ENCODE data around the gene P4HA1.
"Not testable (repeated sequence)": the region's sequence is repeated elsewhere in the genome, so short reads cannot be mapped to it uniquely, and the experiment has no call there.

P4HA1 gene

GRCh38 chr10:73042130-73042529 lies 54.5 kb downstream of the P4HA1 start:
- no peak for DNase-seq (ENCODE audit: low read depth)

GRCh38 chr10:73039635-73040034 lies 57.0 kb downstream of the P4HA1 start:
- DNase-seq (ENCODE audit: low read depth), result no peak

DNA sequence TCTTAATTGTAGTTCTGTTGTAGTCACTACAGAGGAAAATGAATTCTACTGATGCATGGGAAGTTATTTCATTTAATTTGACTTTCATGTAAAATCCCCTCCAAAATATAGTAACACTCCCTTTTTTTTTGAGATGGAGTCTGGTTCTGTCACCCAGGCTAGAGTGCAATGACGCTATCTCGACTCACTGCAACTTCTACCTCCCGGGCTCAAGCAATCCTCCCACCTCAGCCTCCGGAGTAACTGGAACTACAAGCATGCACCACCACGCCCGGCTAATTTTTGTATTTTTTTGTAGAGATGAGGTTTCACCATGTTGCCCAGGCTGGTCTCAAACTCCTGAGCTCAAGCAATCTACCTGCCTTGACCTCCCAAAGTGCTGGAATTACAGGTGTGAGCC lies 60.4 kb downstream of the P4HA1 start:
- DNase-seq (ENCODE audit: low read depth), result not testable (repeated sequence)

DNA sequence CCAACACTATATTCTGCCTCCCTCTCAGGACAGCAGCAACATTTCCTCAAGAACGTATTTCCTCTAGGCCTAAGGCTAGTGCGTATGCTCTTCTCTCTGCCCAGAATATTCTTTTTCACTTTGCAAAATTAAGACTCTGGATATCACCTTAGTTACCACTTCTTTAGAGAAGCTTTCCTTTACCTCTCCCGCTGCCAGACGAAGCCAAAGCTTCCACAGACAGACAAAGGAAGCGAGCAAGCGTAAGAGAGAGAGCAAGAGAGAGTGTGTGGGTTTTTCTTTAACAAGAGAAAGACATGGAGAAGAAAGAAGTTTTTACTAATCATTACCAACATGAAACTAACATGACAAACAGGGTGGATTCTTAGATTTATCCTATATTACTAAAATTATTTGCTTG lies 64.1 kb downstream of the P4HA1 start:
- DNase-seq (ENCODE audit: low read depth), result no peak

- DNase-seq (ENCODE audit: low read depth), result not testable (repeated sequence)
Measured at GRCh38 chr10:73026623-73027022, 70.0 kb downstream of the P4HA1 start.

DNA sequence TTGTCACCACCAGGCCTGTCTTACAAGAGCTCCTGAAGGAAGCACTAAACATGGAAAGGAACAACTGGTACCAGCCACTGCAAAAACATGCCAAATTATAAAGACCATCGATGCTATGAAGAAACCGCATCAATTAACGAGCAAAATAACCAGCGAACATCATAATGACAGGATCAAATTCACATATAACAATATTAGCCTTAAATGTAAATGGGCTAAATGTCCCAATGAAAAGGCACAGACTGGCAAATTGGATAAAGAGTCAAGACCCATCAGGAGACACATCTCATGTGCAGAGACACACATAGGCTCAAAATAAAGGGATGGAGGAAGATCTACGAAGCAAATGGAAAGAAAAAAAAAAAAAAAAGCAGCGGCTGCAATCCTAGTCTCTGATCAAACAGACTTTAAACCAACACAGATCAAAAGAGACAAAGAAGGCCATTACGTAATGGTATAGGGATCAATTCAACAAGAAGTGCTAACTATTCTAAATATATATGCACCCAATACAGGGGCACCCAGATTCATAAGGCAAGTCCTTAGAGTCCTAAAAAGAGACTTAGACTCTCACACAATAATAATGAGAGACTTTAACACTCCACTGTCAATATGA lies 73.1 kb downstream of the P4HA1 start:
- not testable (repeated sequence) for DNase-seq (ENCODE audit: low read depth)

DNA sequence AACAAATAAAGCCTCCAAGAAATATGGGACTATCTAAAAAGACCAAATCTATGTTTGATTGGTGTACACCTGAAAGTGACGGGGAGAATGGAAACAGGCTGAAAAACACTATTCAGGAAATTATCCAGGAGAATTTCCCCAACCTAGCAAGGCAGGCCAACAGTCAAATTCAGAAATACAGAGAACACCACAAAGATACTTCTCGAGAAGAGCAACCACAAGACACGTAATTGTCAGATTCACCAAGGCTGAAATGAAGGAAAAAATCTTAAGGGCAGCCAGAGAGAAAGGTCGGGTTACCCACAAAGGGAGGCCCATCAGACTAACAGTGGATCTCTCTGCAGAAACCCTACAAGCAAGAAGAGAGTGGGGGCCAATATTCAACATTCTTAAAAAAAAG lies 73.7 kb downstream of the P4HA1 start:
- not testable (repeated sequence) for DNase-seq (ENCODE audit: low read depth)

DNA sequence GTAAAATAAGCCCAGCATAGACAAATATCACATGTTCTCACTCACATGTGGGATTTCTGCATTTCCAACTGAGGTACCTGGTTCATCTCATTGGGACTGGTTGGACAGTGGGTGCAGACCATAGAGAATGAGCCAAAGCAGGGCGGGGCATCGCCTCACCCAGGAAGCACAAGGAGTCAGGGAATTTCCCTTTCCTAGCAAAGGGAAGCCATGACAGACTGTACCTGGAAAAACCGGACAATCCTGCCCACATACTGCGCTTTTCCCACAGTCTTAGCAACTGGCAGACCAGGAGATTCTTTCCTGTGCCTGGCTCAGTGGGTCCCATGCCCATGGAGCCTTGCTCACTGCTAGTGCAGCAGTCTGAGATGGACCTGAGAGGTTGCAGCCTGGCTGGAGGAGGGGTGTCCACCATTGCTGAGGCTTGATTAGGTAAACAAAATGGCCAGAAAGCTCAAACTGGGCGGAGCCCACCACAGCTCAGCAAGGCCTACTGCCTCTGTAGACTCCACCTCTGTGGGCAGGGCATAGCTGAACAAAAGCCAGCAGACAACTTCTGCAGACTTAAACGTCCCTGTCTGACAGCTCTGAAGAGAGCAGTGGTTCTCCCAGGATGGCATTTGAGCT lies 75.0 kb downstream of the P4HA1 start:
- DNase-seq (ENCODE audit: low read depth), result not testable (repeated sequence)

DNA sequence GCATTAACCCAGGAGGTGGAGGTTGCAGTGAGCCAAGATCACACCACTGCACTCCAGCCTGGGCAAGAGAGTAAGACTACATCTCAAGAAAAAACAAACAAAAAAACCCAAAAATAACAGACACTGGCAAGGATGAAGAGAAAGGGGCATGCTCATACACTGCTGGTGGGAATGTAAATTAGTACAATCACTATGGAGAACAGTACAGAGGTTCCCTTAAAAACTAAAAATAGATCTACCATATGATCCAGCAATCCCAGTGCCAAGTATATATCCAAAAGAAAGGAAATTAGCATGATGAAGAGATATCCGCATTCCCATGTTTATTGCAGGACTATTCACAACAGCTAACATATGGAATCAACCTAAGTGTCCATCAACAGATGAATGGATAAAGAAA lies 75.6 kb downstream of the P4HA1 start:
- DNase-seq (ENCODE audit: low read depth), result no peak

- no peak for DNase-seq (ENCODE audit: low read depth)
Measured at GRCh38 chr10:73019100-73019499, 77.6 kb downstream of the P4HA1 start.

DNA sequence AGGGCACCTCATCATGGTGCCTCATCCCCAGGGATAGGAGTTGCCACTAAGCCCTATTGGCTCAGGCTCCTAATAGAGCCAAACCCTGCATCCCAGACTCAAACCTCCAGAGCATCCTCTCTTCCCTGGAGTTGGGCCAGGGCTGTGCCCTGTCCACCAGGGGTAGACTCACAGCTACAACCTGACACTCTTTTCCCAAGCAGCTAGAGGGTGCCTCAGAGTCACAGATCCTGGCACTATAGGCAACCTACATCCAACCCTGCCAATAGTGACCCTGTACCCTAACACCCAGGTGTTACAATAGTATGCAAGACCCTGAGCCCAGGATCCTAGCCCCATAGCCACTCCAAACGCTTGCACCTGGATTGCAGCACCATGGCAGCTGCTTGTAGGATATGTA lies 78.0 kb downstream of the P4HA1 start:
- no peak for DNase-seq (ENCODE audit: low read depth)

DNA sequence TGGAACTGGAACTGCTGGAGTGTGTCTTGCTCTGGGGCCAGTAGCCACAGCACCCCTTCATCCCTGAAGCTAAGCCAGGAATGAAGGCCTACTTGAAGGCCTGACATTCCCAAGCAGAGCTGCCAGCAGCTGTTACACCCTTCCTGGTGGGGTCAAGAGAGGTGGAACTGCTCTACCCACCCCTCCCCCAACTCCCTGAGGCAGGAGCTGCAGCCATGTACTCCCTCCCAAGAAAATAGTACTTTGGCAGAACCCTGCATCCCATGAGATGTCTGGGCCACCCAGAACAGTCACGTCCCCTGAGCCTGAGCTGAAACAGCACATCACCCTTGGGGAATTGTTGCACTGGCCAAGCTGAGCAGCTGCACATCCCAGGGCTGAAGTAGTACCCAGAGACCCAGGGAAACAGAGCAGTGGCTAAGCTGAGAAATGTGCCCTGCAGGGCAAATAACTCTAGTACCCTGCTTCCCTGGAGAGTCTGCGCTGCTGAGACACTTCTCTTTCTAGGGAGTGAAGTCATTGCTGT lies 78.6 kb downstream of the P4HA1 start:
- no peak for DNase-seq (ENCODE audit: low read depth)

- DNase-seq (ENCODE audit: low read depth), result no peak
Measured at GRCh38 chr10:73015779-73016178, 80.9 kb downstream of the P4HA1 start.

DNA sequence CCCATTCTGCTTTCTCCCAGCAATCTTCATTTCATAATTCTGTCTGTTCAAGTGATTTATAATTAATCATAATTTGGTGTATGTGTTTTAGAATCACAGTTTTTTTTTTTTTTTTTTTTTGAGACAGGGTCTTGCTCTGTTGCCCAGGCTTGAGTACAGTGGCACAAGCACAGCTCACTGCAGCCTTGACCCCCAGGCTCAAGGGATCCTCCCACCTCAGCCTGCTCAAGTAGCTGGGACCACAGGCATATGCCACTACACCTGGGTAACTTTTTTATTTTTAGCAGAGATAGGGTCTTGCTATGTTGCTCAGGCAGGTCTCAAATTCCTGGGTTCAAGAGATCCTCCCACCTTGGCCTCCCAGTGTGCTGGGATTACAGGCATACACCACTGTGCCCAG lies 92.8 kb downstream of the P4HA1 start:
- DNase-seq (ENCODE audit: low read depth), result no peak

DNA sequence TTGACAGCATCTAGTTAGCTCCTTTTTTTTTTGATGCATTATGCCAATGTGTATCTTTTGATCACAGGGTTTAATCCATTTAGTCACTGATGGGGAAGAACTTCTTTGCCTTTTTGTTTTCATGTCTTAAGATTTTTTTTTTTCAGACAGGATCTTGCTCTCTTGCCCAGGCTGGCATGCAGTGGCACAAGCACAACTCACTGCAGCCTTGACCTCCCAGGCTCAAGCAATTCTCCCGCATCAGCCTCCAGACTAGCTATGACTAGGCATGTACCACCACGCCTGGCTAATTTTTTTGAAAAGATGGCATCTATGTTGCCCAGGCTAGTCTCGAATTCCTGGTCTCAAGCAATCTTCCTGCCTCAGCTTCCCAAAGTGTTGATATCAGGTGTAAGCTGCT lies 95.7 kb downstream of the P4HA1 start:
- no peak for DNase-seq (ENCODE audit: low read depth)

DNA sequence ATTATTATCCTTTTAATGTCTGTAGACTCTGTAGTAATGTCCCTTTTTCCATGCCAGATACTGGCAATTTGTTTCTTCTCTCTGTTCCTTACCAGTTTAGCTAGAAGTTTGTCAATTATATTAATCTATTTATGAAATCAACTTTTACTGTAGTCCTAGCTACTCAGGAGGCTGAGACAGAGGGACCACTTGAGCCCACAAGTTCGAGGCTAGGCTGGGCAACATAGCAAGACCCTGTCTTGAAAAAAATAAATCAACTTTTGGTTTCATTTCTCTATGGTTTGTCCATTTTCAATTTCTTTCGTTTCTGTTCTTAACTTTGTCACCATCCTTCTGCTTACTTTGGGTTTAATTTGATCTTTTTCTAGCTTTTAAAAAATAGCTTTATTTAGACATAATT lies 99.6 kb downstream of the P4HA1 start:
- DNase-seq (ENCODE audit: low read depth), result no peak

GRCh38 chr10:72995459-72995858 lies 101.2 kb downstream of the P4HA1 start:
- DNase-seq (ENCODE audit: low read depth), result not testable (repeated sequence)

DNA sequence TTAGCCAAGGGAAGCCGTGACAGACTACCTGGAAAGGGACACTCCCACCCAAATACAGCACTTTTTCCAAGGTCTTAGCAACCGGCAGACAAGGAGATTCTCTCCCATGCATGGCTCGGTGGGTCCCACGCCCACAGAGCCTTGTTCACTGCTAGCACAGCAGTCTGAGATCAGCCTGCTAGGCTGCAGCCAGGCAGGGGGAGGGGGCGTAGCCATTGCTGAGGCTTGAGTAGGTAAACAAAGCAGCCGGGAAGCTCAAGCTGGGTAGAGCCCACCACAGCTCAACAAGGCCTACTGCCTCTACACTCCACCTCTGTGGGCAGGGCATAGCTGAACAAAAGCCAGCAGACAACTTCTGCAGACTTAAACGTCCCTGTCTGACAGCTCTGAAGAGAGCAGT lies 106.9 kb downstream of the P4HA1 start:
- DNase-seq (ENCODE audit: low read depth), result not testable (repeated sequence)

GRCh38 chr10:72984618-72985017 lies 112.0 kb downstream of the P4HA1 start:
- DNase-seq (ENCODE audit: low read depth), result not testable (repeated sequence)

DNA sequence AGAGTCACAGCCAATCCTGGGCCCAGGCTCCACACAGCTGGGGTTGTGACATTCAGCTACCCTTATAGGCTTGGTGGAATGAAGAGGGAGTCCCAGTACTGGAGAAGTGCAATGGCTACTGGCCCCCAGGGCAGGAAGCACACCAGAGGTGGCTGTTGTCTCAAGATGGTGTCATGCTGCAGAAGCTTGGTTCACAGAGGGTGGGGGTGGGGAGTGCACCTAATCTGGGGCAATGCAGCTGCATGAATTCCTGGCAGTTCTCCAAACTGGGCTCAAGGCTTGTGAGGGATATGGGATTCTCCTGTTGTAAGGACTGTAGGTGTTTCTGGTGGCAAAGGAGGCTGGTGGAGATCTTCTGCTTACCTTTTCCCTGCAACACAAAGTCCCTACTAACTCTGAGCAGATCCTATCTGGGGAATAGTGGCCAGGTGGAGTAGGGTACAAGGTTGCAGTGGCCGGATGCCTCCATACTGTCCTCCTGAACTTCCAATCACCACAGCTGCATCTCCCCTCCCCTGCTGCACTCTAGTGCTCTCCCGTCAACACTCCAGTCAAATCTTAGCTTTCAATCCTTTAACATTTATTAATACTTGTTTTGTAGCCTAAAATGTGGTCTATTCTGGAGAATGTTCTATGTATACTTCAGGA lies 114.7 kb downstream of the P4HA1 start:
- no peak for DNase-seq (ENCODE audit: low read depth)

- no peak for DNase-seq (ENCODE audit: low read depth)
Measured at GRCh38 chr10:72981028-72981881, 115.4 kb downstream of the P4HA1 start.

- DNase-seq (ENCODE audit: low read depth), result no peak
Measured at GRCh38 chr10:72980348-72980747, 116.3 kb downstream of the P4HA1 start.
